Urothelium cell line (cell line): ENCODE results near the gene TGFBI.
A peak's percentile ranks its signal among the peaks of the same experiment; 100 is the strongest.

ENCODE experiments used
- DNase-seq: peaks from one replicate; pipeline ENCODE4 v3.0.0; 2011; ENCODE audit warnings: low spot score, mixed read lengths
- FAIRE-seq: peaks from 2 replicates; lab custom pipeline; 2011; peaks lifted over from hg19 to GRCh38; lab: Jason Lieb, UNC

Gene TGFBI

DNA sequence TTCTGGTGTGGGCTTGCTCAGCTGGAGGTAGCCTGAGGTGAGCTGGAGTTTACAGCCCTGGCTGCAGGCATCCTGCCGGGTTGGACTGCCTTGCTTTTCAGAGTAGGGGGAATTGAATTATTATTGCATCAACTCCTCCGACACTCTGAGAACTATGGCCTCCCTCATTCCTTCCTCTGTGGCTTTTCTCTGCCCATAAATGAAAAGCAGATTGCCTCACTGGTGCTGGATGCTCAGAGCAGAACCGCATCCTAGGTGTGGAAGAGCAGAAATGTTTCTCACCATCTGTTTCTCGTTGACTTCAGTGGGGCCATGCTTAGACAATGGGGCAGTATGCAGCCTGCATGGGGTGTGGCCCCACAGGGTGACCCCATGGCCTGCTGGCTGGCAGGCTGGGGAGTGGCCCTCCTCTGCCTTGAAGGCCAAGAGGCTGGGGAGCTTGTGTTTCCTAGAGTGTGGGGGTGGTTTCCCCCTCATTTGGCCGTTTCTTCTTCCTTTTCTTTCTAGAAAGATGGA lies 27.3 kb upstream of the TGFBI start:
- DNase-seq (no peak), FAIRE-seq (no peak)

GRCh38 chr5:136004436-136004835 lies 24.4 kb upstream of the TGFBI start:
- no peak for DNase-seq
- no peak for FAIRE-seq

DNA sequence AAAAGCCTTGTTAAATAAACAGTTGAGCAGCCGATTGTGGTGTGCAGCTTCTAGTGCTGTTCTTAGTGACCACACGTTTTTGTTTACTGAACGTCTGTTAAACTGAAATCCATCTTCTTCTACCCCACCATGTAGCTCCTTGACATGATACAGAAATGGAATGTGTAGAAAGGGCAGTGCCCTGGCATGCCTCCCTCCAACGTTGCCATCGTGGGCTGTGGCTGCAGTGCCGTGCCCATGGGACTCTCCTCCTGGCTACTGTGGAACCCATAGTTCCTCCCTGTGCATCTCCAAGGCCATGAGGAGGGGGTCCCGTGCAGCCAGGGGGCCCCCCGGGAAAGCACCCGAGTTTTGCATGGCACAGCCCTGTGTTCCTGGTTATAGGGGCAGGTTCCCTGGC lies 23.3 kb upstream of the TGFBI start:
- FAIRE-seq (no peak), DNase-seq (no peak)

GRCh38 chr5:136006164-136006563 lies 22.6 kb upstream of the TGFBI start:
- FAIRE-seq = no peak
- DNase-seq = no peak

GRCh38 chr5:136006761-136007251 lies 22.0 kb upstream of the TGFBI start:
- no peak for FAIRE-seq

DNA sequence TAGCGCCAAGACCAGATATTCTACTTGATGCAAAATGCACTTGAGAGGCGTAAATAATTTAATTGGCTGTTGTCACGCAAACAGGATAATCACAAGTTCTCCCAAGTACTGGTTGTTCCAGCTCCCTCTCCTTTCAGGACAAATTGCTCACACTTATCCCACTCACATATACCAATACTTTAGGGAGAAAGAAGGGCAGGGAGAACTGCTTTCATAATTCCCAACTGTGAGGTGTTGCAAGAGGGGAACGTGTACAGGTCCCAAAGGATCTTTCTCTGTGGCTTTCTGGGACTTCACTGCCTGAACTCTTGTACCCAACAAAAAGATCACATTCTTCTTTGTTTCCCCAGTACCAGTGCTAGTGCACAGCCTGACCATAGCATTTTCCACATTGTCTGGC lies 21.5 kb upstream of the TGFBI start:
- FAIRE-seq (no peak), DNase-seq (no peak)

More at GRCh38 chr5:136006761-136007251, 22.0 kb upstream of the TGFBI start:
- peak; percentile 40 for DNase-seq

DNA sequence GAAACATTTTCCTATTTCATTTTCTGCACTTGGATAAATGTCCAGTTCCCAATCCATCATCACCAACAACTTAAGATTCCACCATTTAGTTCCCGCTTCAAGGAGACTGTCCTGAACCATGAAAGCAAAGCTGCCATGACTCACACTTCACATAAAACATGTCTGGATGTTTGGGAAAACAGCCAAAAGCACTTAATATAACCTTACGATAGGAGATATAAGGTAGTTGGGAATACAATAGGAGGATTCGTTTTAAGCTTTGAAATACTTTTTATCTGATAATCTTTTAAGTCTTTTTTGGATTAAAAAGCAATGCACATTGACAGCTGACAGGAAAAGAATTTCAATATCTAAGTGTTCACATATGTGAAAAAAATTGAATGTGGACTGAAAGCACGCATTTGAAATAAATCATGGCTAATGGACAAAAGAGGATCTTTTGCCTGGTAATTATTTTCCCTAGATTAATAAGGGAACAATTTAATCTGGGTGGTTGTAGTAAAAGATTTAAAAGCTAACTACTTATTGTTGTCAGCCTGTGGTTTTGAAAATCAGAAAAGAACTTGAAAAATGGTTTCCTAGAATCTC lies 17.3 kb upstream of the TGFBI start:
- FAIRE-seq (no peak), DNase-seq (no peak)

- DNase-seq (no peak), FAIRE-seq (no peak)
These were observed 16.6 kb upstream of the TGFBI start for GRCh38 chr5:136012041-136012804.

- FAIRE-seq = no peak
- no peak for DNase-seq
These were observed 15.2 kb upstream of the TGFBI start for GRCh38 chr5:136013559-136013958.

DNA sequence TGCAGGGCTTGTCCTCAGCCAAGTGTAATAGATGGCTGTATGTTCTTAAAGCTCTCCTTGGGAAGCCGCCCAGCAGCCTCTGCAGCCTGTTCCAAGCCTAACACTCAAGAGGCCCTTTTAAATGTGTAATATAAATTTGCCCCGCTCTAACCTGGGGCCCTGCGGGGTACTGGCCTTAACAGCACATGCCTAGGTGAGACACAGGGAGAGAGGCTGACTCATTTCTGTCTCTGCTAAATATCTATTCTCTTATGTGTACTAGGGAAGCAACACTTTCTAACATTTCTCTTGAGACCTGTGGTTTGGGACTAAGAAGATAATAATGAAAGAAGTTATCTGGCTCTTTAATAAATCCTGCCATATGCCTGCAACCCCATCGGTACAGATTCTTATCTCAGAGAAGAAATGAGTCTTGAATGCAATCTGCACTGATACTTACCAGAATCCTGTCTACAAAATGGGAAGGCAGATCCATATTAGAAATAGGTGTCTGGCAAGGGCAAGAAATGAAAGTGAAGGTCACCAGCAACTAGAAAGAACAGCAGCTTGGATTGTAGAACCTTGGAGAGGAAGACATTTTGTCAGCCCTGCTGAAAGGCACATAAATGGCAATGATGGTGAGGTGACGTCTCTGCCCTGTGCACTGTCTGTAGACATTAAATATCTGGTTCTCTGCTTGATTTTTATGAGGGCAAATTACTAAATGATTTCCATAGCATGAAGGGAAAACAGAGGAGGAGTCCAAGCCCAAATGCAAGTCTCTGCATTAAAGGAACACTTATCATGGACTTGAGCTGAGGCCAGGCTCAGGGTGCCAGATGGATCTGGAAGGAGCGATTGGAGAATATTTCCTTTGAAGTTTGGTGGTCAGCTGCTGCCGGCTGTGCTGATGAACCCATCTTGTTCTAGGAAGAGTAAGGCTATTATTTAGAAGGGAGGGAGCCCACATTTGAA lies 14.5 kb upstream of the TGFBI start:
- DNase-seq = no peak
- FAIRE-seq = no peak

GRCh38 chr5:136015003-136015375 lies 13.8 kb upstream of the TGFBI start:
- DNase-seq (no peak), FAIRE-seq (no peak)

- no peak for FAIRE-seq
- DNase-seq = no peak
These were observed 12.7 kb upstream of the TGFBI start for GRCh38 chr5:136015966-136016650.

GRCh38 chr5:136016945-136017530 lies 11.8 kb upstream of the TGFBI start:
- peak; percentile 74 for DNase-seq
- FAIRE-seq = no peak

DNA sequence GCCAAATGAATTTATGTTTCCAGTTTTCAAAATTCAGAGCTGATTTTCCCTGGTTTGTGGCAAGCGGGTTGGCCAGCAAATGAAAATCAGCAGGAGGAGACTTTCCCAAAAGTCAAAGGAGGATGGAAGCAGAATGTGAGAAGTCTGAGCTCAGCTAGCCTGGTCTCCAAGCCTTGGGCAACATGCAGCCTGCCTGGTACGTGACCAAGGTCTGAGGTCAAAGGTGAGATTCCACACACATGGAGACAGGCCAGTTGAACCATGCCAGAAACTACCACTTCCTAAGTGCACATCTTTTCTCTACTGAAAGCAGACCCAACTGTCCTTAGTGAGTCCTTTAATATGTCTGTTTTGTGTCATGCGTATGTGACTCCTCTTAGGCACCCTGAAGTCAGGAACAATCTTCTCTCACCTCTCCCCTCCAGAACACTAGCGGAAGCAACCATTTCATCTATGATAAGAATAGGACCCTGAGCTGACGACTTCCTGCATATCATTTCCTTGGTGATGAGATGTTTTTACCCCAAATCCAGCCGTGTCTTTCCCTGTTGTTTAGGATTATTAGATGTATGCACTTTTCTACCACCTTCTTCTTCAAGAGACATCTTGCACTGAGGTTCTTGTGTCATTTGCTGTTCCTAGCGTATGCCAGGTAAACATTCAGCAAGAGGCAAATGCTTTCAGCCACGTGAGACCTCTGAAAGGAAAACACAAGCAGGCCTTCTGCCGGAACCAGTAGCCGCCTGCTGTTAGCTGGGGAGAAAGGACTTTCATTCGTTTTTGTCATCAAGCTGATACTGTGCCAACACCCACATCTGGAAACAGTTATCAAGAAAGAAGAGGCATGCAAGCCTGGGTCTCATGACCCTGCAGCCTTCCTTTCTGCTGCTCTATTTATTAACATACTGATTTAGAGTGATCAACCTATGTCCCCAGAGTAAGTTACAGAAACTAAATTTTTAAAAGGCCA lies 9.7 kb upstream of the TGFBI start:
- FAIRE-seq = no peak

DNA sequence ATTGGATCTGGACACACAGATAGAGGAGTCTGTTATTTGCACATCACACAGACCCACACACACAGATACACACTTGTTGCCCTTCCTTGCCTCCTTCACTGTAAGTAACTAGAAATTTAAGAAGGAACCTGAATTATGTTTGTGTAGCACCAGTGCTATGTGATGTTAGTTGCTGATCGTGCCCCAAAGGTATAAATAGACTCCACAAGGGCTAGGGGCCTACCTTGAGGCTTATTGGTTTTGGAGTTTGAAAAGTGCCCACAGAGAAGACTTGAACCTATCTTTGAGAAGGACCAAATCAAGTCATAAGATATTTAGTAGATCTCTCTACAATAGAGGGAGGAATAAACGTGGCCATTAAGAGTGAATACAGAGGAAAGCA lies 8.8 kb upstream of the TGFBI start:
- DNase-seq = no peak

More for the DNA sequence above, 9.7 kb upstream of the TGFBI start:
- DNase-seq = no peak

GRCh38 chr5:136020383-136021015 lies 8.3 kb upstream of the TGFBI start:
- FAIRE-seq = peak; percentile 32

More for the DNA sequence above, 8.8 kb upstream of the TGFBI start:
- FAIRE-seq = no peak

GRCh38 chr5:136021016-136021405 lies 7.8 kb upstream of the TGFBI start:
- FAIRE-seq = no peak
- DNase-seq = peak; percentile 43

More at GRCh38 chr5:136020383-136021015, 8.3 kb upstream of the TGFBI start:
- DNase-seq = peak; percentile 86

DNA sequence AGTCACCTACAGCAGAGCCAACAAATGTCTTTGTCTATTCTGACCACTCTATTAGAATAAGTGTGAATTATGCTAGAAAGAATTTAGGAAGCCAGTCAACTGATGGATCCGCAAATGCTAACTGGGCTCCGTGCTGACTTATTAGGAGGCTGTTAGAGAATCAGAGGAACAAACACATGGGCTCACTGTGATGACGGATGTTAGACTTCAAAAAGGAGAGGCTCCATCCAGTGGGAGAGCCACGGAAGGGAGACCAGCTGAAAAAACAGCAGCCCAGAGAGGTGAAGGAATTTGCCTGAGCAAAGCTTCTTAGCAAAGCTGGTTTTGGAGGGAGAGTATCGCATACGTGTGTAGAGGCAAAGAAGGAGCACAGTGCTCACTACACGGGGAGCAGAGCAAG lies 5.8 kb upstream of the TGFBI start:
- DNase-seq = no peak
- FAIRE-seq = no peak
